ENCODE measurements around the gene ZNF680.
"Not testable (repeated sequence)": the region's sequence is repeated elsewhere in the genome, so short reads cannot be mapped to it uniquely, and the experiment has no call there.

Gene ZNF680

GRCh38 chr7:64555046-64555445, 7.8 kb downstream of the ZNF680 start:
- Histone ChIP-seq H3K9ac (ENCODE audit: low read depth, low read length) (no peak overlapping the region), H3K36me3 (ENCODE audit: insufficient read depth, low read length) (peaks cover 12% of the 10 kb centered on the region; the same call in 1 of the 2 replicates), H3K27me3 (ENCODE audit: insufficient read depth, low read length) (no peaks in the 10 kb centered on the region), H3K4me1 (ENCODE audit: insufficient read depth, low read length) (peaks cover 14% of the 10 kb centered on the region), H3K27ac (ENCODE audit: low read depth, low read length) (no peak overlapping the region), H3K4me3 (ENCODE audit: low read length) (no peak overlapping the region), H3K9me3 (ENCODE audit: insufficient read depth, low read depth, low read length) (peaks cover 15% of the 10 kb centered on the region; the same call in 1 of the 2 replicates)

GRCh38 chr7:64554188-64554587, 8.7 kb downstream of the ZNF680 start:
- H3K27ac ChIP-seq (ENCODE audit: low read depth, low read length); H3K27me3 ChIP-seq (ENCODE audit: insufficient read depth, low read length); H3K9ac ChIP-seq (ENCODE audit: low read depth, low read length); H3K4me3 ChIP-seq (ENCODE audit: low read length): not testable (repeated sequence)
- peaks cover 13% of the 10 kb centered on the region; the same call in 1 of the 2 replicates for H3K36me3 ChIP-seq (ENCODE audit: insufficient read depth, low read length)
- peaks cover 15% of the 10 kb centered on the region; the same call in 1 of the 2 replicates for H3K9me3 ChIP-seq (ENCODE audit: insufficient read depth, low read depth, low read length)
- H3K4me1 ChIP-seq (ENCODE audit: insufficient read depth, low read length): peaks cover 11% of the 10 kb centered on the region
- 88% methylated on average over 28 of the region's 28 CpGs for WGBS

- peaks cover 25% of the 10 kb centered on the region for H3K36me3 ChIP-seq (ENCODE audit: insufficient read depth, low read length)
These were observed 11.3 kb downstream of the ZNF680 start for GRCh38 chr7:64551375-64552142.

GRCh38 chr7:64544010-64544409, 18.9 kb downstream of the ZNF680 start:
- H3K27ac ChIP-seq (ENCODE audit: low read depth, low read length): no peak overlapping the region
- 96% methylated on average over 2 of the region's 2 CpGs for WGBS
- peaks cover 3% of the 10 kb centered on the region; the same call in 1 of the 2 replicates for H3K9me3 ChIP-seq (ENCODE audit: insufficient read depth, low read depth, low read length)
- no peak overlapping the region for H3K4me3 ChIP-seq (ENCODE audit: low read length)
- no peak overlapping the region for H3K9ac ChIP-seq (ENCODE audit: low read depth, low read length)
- H3K27me3 ChIP-seq (ENCODE audit: insufficient read depth, low read length): no peaks in the 10 kb centered on the region
- H3K36me3 ChIP-seq (ENCODE audit: insufficient read depth, low read length): peaks cover 68% of the 10 kb centered on the region
- H3K4me1 ChIP-seq (ENCODE audit: insufficient read depth, low read length): no peaks in the 10 kb centered on the region

More at GRCh38 chr7:64551375-64552142, 11.3 kb downstream of the ZNF680 start:
- H3K4me1 ChIP-seq (ENCODE audit: insufficient read depth, low read length): no peaks in the 10 kb centered on the region
- no peaks in the 10 kb centered on the region for H3K27me3 ChIP-seq (ENCODE audit: insufficient read depth, low read length)
- no peak overlapping the region for H3K4me3 ChIP-seq (ENCODE audit: low read length)
- H3K9ac ChIP-seq (ENCODE audit: low read depth, low read length): no peak overlapping the region
- no peak overlapping the region for H3K27ac ChIP-seq (ENCODE audit: low read depth, low read length)
- 95% methylated on average over 5 of the region's 6 CpGs for WGBS
- H3K9me3 ChIP-seq (ENCODE audit: insufficient read depth, low read depth, low read length): peaks cover 15% of the 10 kb centered on the region; the same call in 1 of the 2 replicates

- Histone ChIP-seq H3K4me3 (ENCODE audit: low read length) (no peak overlapping the region), H3K27ac (ENCODE audit: low read depth, low read length) (no peak overlapping the region), H3K9me3 (ENCODE audit: insufficient read depth, low read depth, low read length) (peaks cover 6% of the 10 kb centered on the region; the same call in 1 of the 2 replicates), H3K9ac (ENCODE audit: low read depth, low read length) (no peak overlapping the region), H3K4me1 (ENCODE audit: insufficient read depth, low read length) (no peaks in the 10 kb centered on the region), H3K36me3 (ENCODE audit: insufficient read depth, low read length) (peaks cover 76% of the 10 kb centered on the region), H3K27me3 (ENCODE audit: insufficient read depth, low read length) (no peaks in the 10 kb centered on the region)
- WGBS: 92% methylated on average over 5 of the region's 5 CpGs
These were observed 21.2 kb downstream of the ZNF680 start for GRCh38 chr7:64541438-64542359.

- H3K27ac ChIP-seq (ENCODE audit: low read depth, low read length): no peak overlapping the region
- WGBS: 98% methylated on average over 3 of the region's 3 CpGs
These were observed 29.1 kb downstream of the ZNF680 start for GRCh38 chr7:64533756-64534155.

GRCh38 chr7:64528770-64529169, 34.1 kb downstream of the ZNF680 start:
- Histone ChIP-seq H3K36me3 (ENCODE audit: insufficient read depth, low read length) (peaks cover 68% of the 10 kb centered on the region), H3K4me1 (ENCODE audit: insufficient read depth, low read length) (no peaks in the 10 kb centered on the region), H3K27me3 (ENCODE audit: insufficient read depth, low read length) (no peaks in the 10 kb centered on the region), H3K9ac (ENCODE audit: low read depth, low read length) (no peak overlapping the region), H3K27ac (ENCODE audit: low read depth, low read length) (no peak overlapping the region), H3K4me3 (ENCODE audit: low read length) (no peak overlapping the region), H3K9me3 (ENCODE audit: insufficient read depth, low read depth, low read length) (peaks cover 63% of the 10 kb centered on the region)
- 90% methylated on average over 3 of the region's 3 CpGs for WGBS

More at GRCh38 chr7:64533756-64534155, 29.1 kb downstream of the ZNF680 start:
- Histone ChIP-seq H3K4me1 (ENCODE audit: insufficient read depth, low read length) (no peaks in the 10 kb centered on the region), H3K4me3 (ENCODE audit: low read length) (no peak overlapping the region), H3K9me3 (ENCODE audit: insufficient read depth, low read depth, low read length) (peaks cover 26% of the 10 kb centered on the region; the same call in 1 of the 2 replicates), H3K9ac (ENCODE audit: low read depth, low read length) (no peak overlapping the region), H3K27me3 (ENCODE audit: insufficient read depth, low read length) (no peaks in the 10 kb centered on the region), H3K36me3 (ENCODE audit: insufficient read depth, low read length) (peaks cover 65% of the 10 kb centered on the region)

GRCh38 chr7:64521409-64521984, 41.4 kb downstream of the ZNF680 start:
- H3K4me3 ChIP-seq (ENCODE audit: low read length): no peak overlapping the region
- H3K27ac ChIP-seq (ENCODE audit: low read depth, low read length): no peak overlapping the region
- H3K27me3 ChIP-seq (ENCODE audit: insufficient read depth, low read length): no peaks in the 10 kb centered on the region
- H3K36me3 ChIP-seq (ENCODE audit: insufficient read depth, low read length): peaks cover 84% of the 10 kb centered on the region
- H3K9ac ChIP-seq (ENCODE audit: low read depth, low read length): no peak overlapping the region
- 95% methylated on average over 2 of the region's 2 CpGs for WGBS
- H3K4me1 ChIP-seq (ENCODE audit: insufficient read depth, low read length): no peaks in the 10 kb centered on the region
- H3K9me3 ChIP-seq (ENCODE audit: insufficient read depth, low read depth, low read length): peaks cover 96% of the 10 kb centered on the region

GRCh38 chr7:64516451-64516850, 46.4 kb downstream of the ZNF680 start:
- 58% methylated on average over 2 of the region's 2 CpGs for WGBS
- Histone ChIP-seq H3K4me1 (ENCODE audit: insufficient read depth, low read length) (no peaks in the 10 kb centered on the region), H3K27ac (ENCODE audit: low read depth, low read length) (no peak overlapping the region), H3K9ac (ENCODE audit: low read depth, low read length) (no peak overlapping the region), H3K27me3 (ENCODE audit: insufficient read depth, low read length) (no peaks in the 10 kb centered on the region), H3K4me3 (ENCODE audit: low read length) (no peak overlapping the region), H3K36me3 (ENCODE audit: insufficient read depth, low read length) (peaks cover 73% of the 10 kb centered on the region), H3K9me3 (ENCODE audit: insufficient read depth, low read depth, low read length) (peaks cover 95% of the 10 kb centered on the region)

GRCh38 chr7:64515781-64516180, 47.1 kb downstream of the ZNF680 start:
- Histone ChIP-seq H3K27me3 (ENCODE audit: insufficient read depth, low read length) (no peaks in the 10 kb centered on the region), H3K27ac (ENCODE audit: low read depth, low read length) (no peak overlapping the region), H3K9me3 (ENCODE audit: insufficient read depth, low read depth, low read length) (peaks cover 94% of the 10 kb centered on the region), H3K4me3 (ENCODE audit: low read length) (no peak overlapping the region), H3K36me3 (ENCODE audit: insufficient read depth, low read length) (peaks cover 72% of the 10 kb centered on the region), H3K9ac (ENCODE audit: low read depth, low read length) (no peak overlapping the region), H3K4me1 (ENCODE audit: insufficient read depth, low read length) (no peaks in the 10 kb centered on the region)
- 94% methylated on average over 1 of the region's 1 CpG for WGBS

GRCh38 chr7:64515330-64515729, 47.5 kb downstream of the ZNF680 start:
- Histone ChIP-seq H3K4me3 (ENCODE audit: low read length) (no peak overlapping the region), H3K9me3 (ENCODE audit: insufficient read depth, low read depth, low read length) (peaks cover 91% of the 10 kb centered on the region), H3K27me3 (ENCODE audit: insufficient read depth, low read length) (no peaks in the 10 kb centered on the region), H3K27ac (ENCODE audit: low read depth, low read length) (no peak overlapping the region), H3K4me1 (ENCODE audit: insufficient read depth, low read length) (no peaks in the 10 kb centered on the region), H3K9ac (ENCODE audit: low read depth, low read length) (no peak overlapping the region), H3K36me3 (ENCODE audit: insufficient read depth, low read length) (peaks cover 69% of the 10 kb centered on the region)
